DND-41 (cell line): ENCODE results near the gene RFX2.

Source experiments
- EZH2 ChIP-seq: IDR thresholded peaks from 3 replicates; pipeline ENCODE4 v1.6.1; 2012; ENCODE audit warnings: borderline replicate concordance, low read depth, mild to moderate bottlenecking, moderate library complexity, low read length, inconsistent platforms; ENCODE audit not compliant: severe bottlenecking
- TF ChIP-seq, protein P1 (sequence below): IDR thresholded peaks from 2 replicates; pipeline ENCODE4 v1.5.1; 2012; ENCODE audit warnings: borderline replicate concordance, low read length, moderate library complexity, mild to moderate bottlenecking; ENCODE audit not compliant: poor library complexity, severe bottlenecking; ENCODE audit errors: extremely low read depth

DNA sequence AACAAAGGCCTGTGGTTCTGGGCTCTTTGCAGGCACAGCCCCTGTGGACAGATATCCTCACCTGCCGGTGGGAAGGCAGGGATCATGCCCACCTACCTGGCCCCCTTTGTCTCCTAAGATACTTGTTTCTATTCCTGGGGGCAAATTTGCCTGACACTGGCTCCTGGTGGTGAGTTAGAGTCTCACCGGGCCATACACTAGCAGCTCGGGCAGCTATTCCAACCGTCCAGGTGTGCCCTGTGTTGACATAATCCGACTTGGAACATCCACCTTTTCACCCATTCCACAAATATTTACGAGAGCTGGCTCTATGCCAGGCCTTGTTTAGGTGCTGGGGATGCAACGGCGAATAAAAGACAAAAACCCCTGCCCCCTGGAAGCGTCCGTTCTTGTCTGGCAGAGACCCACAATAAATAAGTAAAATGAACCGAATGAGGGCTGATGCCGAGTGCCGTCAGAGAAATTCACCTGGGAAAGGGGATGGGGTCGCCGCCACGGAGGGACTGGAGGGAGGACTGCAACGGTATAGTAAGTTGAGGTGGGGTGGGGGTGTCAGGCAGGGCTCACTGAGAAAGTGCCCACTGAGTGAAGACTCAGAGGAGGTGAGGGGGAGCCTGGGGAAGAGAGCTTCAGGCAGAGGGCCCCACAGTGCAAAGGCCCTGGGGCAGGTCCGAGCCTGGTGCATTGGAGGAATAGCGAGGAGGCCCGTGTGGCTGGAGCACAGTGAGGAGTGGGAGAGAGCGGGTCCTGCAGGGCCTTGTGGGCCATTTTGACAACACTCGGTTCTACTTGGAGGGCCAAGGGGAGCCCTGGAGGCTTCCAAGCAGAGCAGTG lies 89.1 kb downstream of the RFX2 start:
- TF ChIP-seq, protein P1, sequence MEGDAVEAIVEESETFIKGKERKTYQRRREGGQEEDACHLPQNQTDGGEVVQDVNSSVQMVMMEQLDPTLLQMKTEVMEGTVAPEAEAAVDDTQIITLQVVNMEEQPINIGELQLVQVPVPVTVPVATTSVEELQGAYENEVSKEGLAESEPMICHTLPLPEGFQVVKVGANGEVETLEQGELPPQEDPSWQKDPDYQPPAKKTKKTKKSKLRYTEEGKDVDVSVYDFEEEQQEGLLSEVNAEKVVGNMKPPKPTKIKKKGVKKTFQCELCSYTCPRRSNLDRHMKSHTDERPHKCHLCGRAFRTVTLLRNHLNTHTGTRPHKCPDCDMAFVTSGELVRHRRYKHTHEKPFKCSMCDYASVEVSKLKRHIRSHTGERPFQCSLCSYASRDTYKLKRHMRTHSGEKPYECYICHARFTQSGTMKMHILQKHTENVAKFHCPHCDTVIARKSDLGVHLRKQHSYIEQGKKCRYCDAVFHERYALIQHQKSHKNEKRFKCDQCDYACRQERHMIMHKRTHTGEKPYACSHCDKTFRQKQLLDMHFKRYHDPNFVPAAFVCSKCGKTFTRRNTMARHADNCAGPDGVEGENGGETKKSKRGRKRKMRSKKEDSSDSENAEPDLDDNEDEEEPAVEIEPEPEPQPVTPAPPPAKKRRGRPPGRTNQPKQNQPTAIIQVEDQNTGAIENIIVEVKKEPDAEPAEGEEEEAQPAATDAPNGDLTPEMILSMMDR: no peak
- TF ChIP-seq EZH2: no peak
